Activated CD8-positive, alpha-beta memory T cell treated with anti-CD3 and anti-CD28 coated beads for 36 hours (primary cell): ENCODE data around the gene ZYG11A. TPM values are rescaled to one million over a fixed set of nuclear protein-coding genes. Genes with fewer than 3 reads are reported as not detected.

Source experiments
- CTCF ChIA-PET: fragments of 350-600 bp; sonication (Branson Sonifier 250); formaldehyde crosslinking; loops from one replicate; lab custom pipeline; 2021; ENCODE audit warnings: antibody characterized with exemption; lab: Charles Lee
- POLR2A ChIA-PET: fragments of 350-600 bp; sonication (Branson Sonifier 250); formaldehyde crosslinking; loops from one replicate; lab custom pipeline; 2021; ENCODE audit warnings: antibody characterized with exemption; lab: Charles Lee
- total RNA-seq, 2 experiments: library from RNA; stranded (reverse); gene quantifications; one replicate each; pipeline ENCODE4 v1.2.3, GENCODE V29; 2021

The ZYG11A gene
- total RNA-seq, 2 experiments from 2014 or later: 0.06 to 0.15 TPM

GRCh38 chr1:52938183-52938451, 95.6 kb downstream of the ZYG11A start:
- CTCF ChIA-PET: no interaction called here
- POLR2A ChIA-PET: no interaction called here

- ChIA-PET CTCF (no interaction called here), POLR2A (interaction anchor here (0.6 to 1.0 kb wide), 2 partner anchors 15 to 1042 kb away, joined by 3 read pairs; no protein-coding TSS in a partner anchor)
These were observed 101.4 kb downstream of the ZYG11A start for GRCh38 chr1:52943876-52944416.

- POLR2A ChIA-PET: no interaction called here
- CTCF ChIA-PET: no interaction called here
These were observed 102.0 kb downstream of the ZYG11A start for GRCh38 chr1:52944566-52944965.

Other genes starting within 250 kb of the ZYG11A start
- gene GPX7, start 240.4 kb upstream of the ZYG11A start, total RNA-seq: 10 to 100 TPM; 26.6 to 27.8 TPM
- 10 to 100 TPM; 13.0 to 13.1 TPM for gene SHISAL2A, start 209.6 kb upstream of the ZYG11A start, total RNA-seq
- gene COA7, start 144.4 kb upstream of the ZYG11A start, total RNA-seq: 10 to 100 TPM; 37.2 to 37.5 TPM
- gene ZYG11B, start 116.3 kb upstream of the ZYG11A start, total RNA-seq: 10 to 100 TPM; 10.8 to 11.1 TPM
- 10 to 100 TPM; 25.0 to 26.5 TPM for gene ECHDC2, start 79.0 kb downstream of the ZYG11A start, total RNA-seq
- gene SCP2, start 84.5 kb downstream of the ZYG11A start, total RNA-seq: 10 to 100 TPM; 67.4 to 67.9 TPM
- not detected for gene PODN, start 219.5 kb downstream of the ZYG11A start, total RNA-seq